Naive B cell (primary cell): ENCODE measurements around the gene TMEM139. TPM values are rescaled to one million over a fixed set of nuclear protein-coding genes. Genes with fewer than 3 reads are reported as not detected.
A peak's percentile ranks its signal among the peaks of the same experiment; 100 is the strongest.

ENCODE experiments used
- ATAC-seq, 2 donors: fragments of 150-1000 bp; cut with Tn5 transposase; 2 replicates each; pipeline ENCODE4 v1.10.0; 2021; ENCODE audit warnings: low read depth in 2 of 2, mild to moderate bottlenecking in 2 of 2, moderate library complexity in 2 of 2
- DNase-seq: peaks from one replicate; pipeline ENCODE4 v3.0.0; 2022
- H3K27ac Mint-ChIP-seq, 6 donors: one replicate each; pipeline ENCODE4 v1.8.0; 2020 to 2022; ENCODE audit warnings: mild to moderate bottlenecking in 6 of 6, mixed read lengths in 6 of 6, moderate library complexity in 5 of 6, inconsistent platforms in 2 of 6
- H3K27me3 Mint-ChIP-seq, 3 donors: one replicate each; pipeline ENCODE4 v1.8.0; 2021 to 2022; ENCODE audit warnings: mixed read lengths in 3 of 3, mild to moderate bottlenecking in 1 of 3
- H3K36me3 Mint-ChIP-seq, 2 donors: one replicate each; pipeline ENCODE4 v1.8.0; 2020 to 2022; ENCODE audit warnings: mixed read lengths in 2 of 2, inconsistent platforms in 1 of 2, mild to moderate bottlenecking in 1 of 2
- H3K4me1 Mint-ChIP-seq, 3 donors: one replicate each; pipeline ENCODE4 v1.8.0; 2020 to 2022; ENCODE audit warnings: mixed read lengths in 3 of 3, inconsistent platforms in 1 of 3, mild to moderate bottlenecking in 1 of 3, moderate library complexity in 1 of 3
- H3K4me3 Mint-ChIP-seq, 8 donors: one replicate each; pipeline ENCODE4 v1.8.0; 2020 to 2022; ENCODE audit warnings: mild to moderate bottlenecking in 8 of 8, mixed read lengths in 8 of 8, moderate library complexity in 8 of 8, inconsistent platforms in 2 of 8
- H3K9me3 Mint-ChIP-seq, 7 donors: one replicate each; pipeline ENCODE4 v1.8.0; 2020 to 2022; ENCODE audit warnings: mixed read lengths in 7 of 7, mild to moderate bottlenecking in 5 of 7, inconsistent platforms in 2 of 7, moderate library complexity in 1 of 7
- polyA plus RNA-seq, 6 donors: library from polyadenylated mRNA; unstranded; fragments of 300-500 nt; fragmentation: Illumina TruSeq; gene quantifications; one replicate each; pipeline ENCODE4 v1.2.3, GENCODE V29; 2021; ENCODE audit warnings: low read depth in 6 of 6

Gene TMEM139
- polyA plus RNA-seq, 6 donors from 2014 or later, result 0.32 TPM; not detected in 4

GRCh38 chr7:143247372-143247771 lies 37.4 kb upstream of the TMEM139 start:
- Mint-ChIP-seq H3K4me1 (peaks cover 40 to 44% (median 42%) of the 10 kb centered on the region in 3 donors), H3K9me3 (peaks cover 0 to 24% (median 11%) of the 10 kb centered on the region in 7 donors)
- no peak for ATAC-seq

GRCh38 chr7:143248761-143249354 lies 35.9 kb upstream of the TMEM139 start:
- DNase-seq, result no peak
- H3K27me3 Mint-ChIP-seq, result peaks cover 0 to 4% (median 0%) of the 10 kb centered on the region in 3 donors
- peaks cover 0 to 24% (median 14%) of the 10 kb centered on the region in 7 donors for H3K9me3 Mint-ChIP-seq
- H3K4me3 Mint-ChIP-seq, result peak overlapping the region in 3 of 8 donors; percentile 11 to 59 (median 16)
- ATAC-seq, result no peak
- peaks cover 44 to 50% (median 44%) of the 10 kb centered on the region in 3 donors for H3K4me1 Mint-ChIP-seq
- H3K27ac Mint-ChIP-seq, result peak overlapping the region in 2 of 6 donors; percentile 31 to 45
- H3K36me3 Mint-ChIP-seq, result peaks cover 0 to 22% of the 10 kb centered on the region in 2 donors

More at GRCh38 chr7:143247372-143247771, 37.4 kb upstream of the TMEM139 start:
- H3K27me3 Mint-ChIP-seq, result peaks cover 0 to 4% (median 1%) of the 10 kb centered on the region in 3 donors
- no peak for DNase-seq
- no peak overlapping the region for H3K4me3 Mint-ChIP-seq
- H3K27ac Mint-ChIP-seq, result peak overlapping the region in 4 of 6 donors; percentile 2 to 39 (median 12)
- H3K36me3 Mint-ChIP-seq, result peaks cover 0 to 14% of the 10 kb centered on the region in 2 donors

- ATAC-seq (no peak), DNase-seq (no peak)
- H3K4me3 Mint-ChIP-seq, result peak overlapping the region in 2 of 8 donors; percentile 52 to 80
- peaks cover 0 to 24% (median 15%) of the 10 kb centered on the region in 7 donors for H3K9me3 Mint-ChIP-seq
- H3K27ac Mint-ChIP-seq, result peak overlapping the region in 2 of 6 donors; percentile 68 to 76
- H3K36me3 Mint-ChIP-seq, result peaks cover 0 to 28% of the 10 kb centered on the region in 2 donors
- peaks cover 43 to 50% (median 44%) of the 10 kb centered on the region in 3 donors for H3K4me1 Mint-ChIP-seq
- H3K27me3 Mint-ChIP-seq, result peaks cover 0 to 4% (median 0%) of the 10 kb centered on the region in 3 donors
These were observed 34.6 kb upstream of the TMEM139 start for GRCh38 chr7:143250199-143250598.

GRCh38 chr7:143250822-143251221 lies 33.9 kb upstream of the TMEM139 start:
- Mint-ChIP-seq H3K36me3 (peaks cover 0 to 28% of the 10 kb centered on the region in 2 donors), H3K27me3 (peaks cover 0 to 4% (median 0%) of the 10 kb centered on the region in 3 donors), H3K4me3 (peak overlapping the region in 7 of 8 donors; percentile 16 to 81 (median 54)), H3K27ac (peak overlapping the region in 3 of 6 donors; percentile 68 to 90 (median 77)), H3K9me3 (peaks cover 0 to 24% (median 15%) of the 10 kb centered on the region in 7 donors), H3K4me1 (peaks cover 43 to 48% (median 46%) of the 10 kb centered on the region in 3 donors)
- ATAC-seq, result no peak
- no peak for DNase-seq

- H3K27ac Mint-ChIP-seq, result peak overlapping the region in 5 of 6 donors; percentile 16 to 68 (median 42)
- ATAC-seq (peak in 1 of 2 donors; percentile 17), DNase-seq (no peak)
- peak overlapping the region in 4 of 8 donors; percentile 54 to 81 (median 78) for H3K4me3 Mint-ChIP-seq
- H3K36me3 Mint-ChIP-seq, result peaks cover 0 to 28% of the 10 kb centered on the region in 2 donors
- peaks cover 0 to 24% (median 15%) of the 10 kb centered on the region in 7 donors for H3K9me3 Mint-ChIP-seq
- peaks cover 0 to 2% (median 0%) of the 10 kb centered on the region in 3 donors for H3K27me3 Mint-ChIP-seq
- peaks cover 46 to 50% (median 49%) of the 10 kb centered on the region in 3 donors for H3K4me1 Mint-ChIP-seq
These were observed 32.8 kb upstream of the TMEM139 start for GRCh38 chr7:143252006-143252405.

- ATAC-seq, result no peak
- peak overlapping the region; percentile 31 to 97 (median 86) for H3K27ac Mint-ChIP-seq
- H3K9me3 Mint-ChIP-seq, result peaks cover 0 to 8% (median 3%) of the 10 kb centered on the region in 7 donors
- peaks cover 41 to 47% (median 45%) of the 10 kb centered on the region in 3 donors for H3K4me1 Mint-ChIP-seq
- DNase-seq, result no peak
- no peak overlapping the region for H3K4me3 Mint-ChIP-seq
- no peaks in the 10 kb centered on the region for H3K27me3 Mint-ChIP-seq
- peaks cover 0 to 16% of the 10 kb centered on the region in 2 donors for H3K36me3 Mint-ChIP-seq
These were observed 29.2 kb upstream of the TMEM139 start for GRCh38 chr7:143255564-143255963.

GRCh38 chr7:143256325-143256724 lies 28.4 kb upstream of the TMEM139 start:
- ATAC-seq, result peak; percentile 11 to 21
- Mint-ChIP-seq H3K27ac (peak overlapping the region; percentile 78 to 97 (median 94)), H3K9me3 (peaks cover 0 to 8% (median 2%) of the 10 kb centered on the region in 7 donors), H3K4me1 (peaks cover 35 to 39% (median 38%) of the 10 kb centered on the region in 3 donors), H3K27me3 (no peaks in the 10 kb centered on the region), H3K4me3 (peak overlapping the region in 4 of 8 donors; percentile 29 to 63 (median 40)), H3K36me3 (peaks cover 0 to 16% of the 10 kb centered on the region in 2 donors)
- DNase-seq, result no peak

- H3K4me3 Mint-ChIP-seq, result peak overlapping the region in 5 of 8 donors; percentile 29 to 66 (median 47)
- H3K9me3 Mint-ChIP-seq, result peaks cover 0 to 8% (median 0%) of the 10 kb centered on the region in 7 donors
- peak; percentile 92 to 93 for ATAC-seq
- peaks cover 0 to 16% of the 10 kb centered on the region in 2 donors for H3K36me3 Mint-ChIP-seq
- H3K27me3 Mint-ChIP-seq, result no peaks in the 10 kb centered on the region
- H3K4me1 Mint-ChIP-seq, result peaks cover 31 to 34% (median 33%) of the 10 kb centered on the region in 3 donors
- peak; percentile 55 for DNase-seq
- peak overlapping the region; percentile 78 to 97 (median 94) for H3K27ac Mint-ChIP-seq
These were observed 27.8 kb upstream of the TMEM139 start for GRCh38 chr7:143256932-143257331.

- peaks cover 26 to 34% (median 29%) of the 10 kb centered on the region in 3 donors for H3K4me1 Mint-ChIP-seq
- ATAC-seq (no peak), DNase-seq (no peak)
- peak overlapping the region in 1 of 8 donors; percentile 39 for H3K4me3 Mint-ChIP-seq
- H3K36me3 Mint-ChIP-seq, result peaks cover 0 to 12% of the 10 kb centered on the region in 2 donors
- H3K27ac Mint-ChIP-seq, result peak overlapping the region in 4 of 6 donors; percentile 21 to 97 (median 38)
- peaks cover 0 to 7% (median 0%) of the 10 kb centered on the region in 7 donors for H3K9me3 Mint-ChIP-seq
- no peaks in the 10 kb centered on the region for H3K27me3 Mint-ChIP-seq
These were observed 27.3 kb upstream of the TMEM139 start for GRCh38 chr7:143257501-143257900.

GRCh38 chr7:143258831-143259230 lies 25.9 kb upstream of the TMEM139 start:
- no peak for DNase-seq
- Mint-ChIP-seq H3K27me3 (no peaks in the 10 kb centered on the region), H3K36me3 (peaks cover 0 to 6% of the 10 kb centered on the region in 2 donors), H3K4me3 (peak overlapping the region in 4 of 8 donors; percentile 19 to 73 (median 44)), H3K9me3 (peaks cover 0 to 3% (median 0%) of the 10 kb centered on the region in 7 donors), H3K27ac (peak overlapping the region in 3 of 6 donors; percentile 53 to 97 (median 95)), H3K4me1 (peaks cover 30 to 39% (median 34%) of the 10 kb centered on the region in 3 donors)
- ATAC-seq, result peak in 1 of 2 donors; percentile 8

GRCh38 chr7:143259765-143260164 lies 25.0 kb upstream of the TMEM139 start:
- H3K4me3 Mint-ChIP-seq, result peak overlapping the region in 3 of 8 donors; percentile 16 to 48 (median 32)
- ATAC-seq (no peak), DNase-seq (no peak)
- H3K4me1 Mint-ChIP-seq, result peaks cover 39 to 48% (median 43%) of the 10 kb centered on the region in 3 donors
- H3K27me3 Mint-ChIP-seq, result no peaks in the 10 kb centered on the region
- H3K9me3 Mint-ChIP-seq, result no peaks in the 10 kb centered on the region
- H3K27ac Mint-ChIP-seq, result peak overlapping the region in 2 of 6 donors; percentile 39 to 97
- H3K36me3 Mint-ChIP-seq, result no peaks in the 10 kb centered on the region

- ATAC-seq (no peak), DNase-seq (no peak)
- H3K4me3 Mint-ChIP-seq, result peak overlapping the region in 7 of 8 donors; percentile 56 to 98 (median 95)
- H3K36me3 Mint-ChIP-seq, result no peaks in the 10 kb centered on the region
- peaks cover 34 to 50% (median 41%) of the 10 kb centered on the region in 3 donors for H3K4me1 Mint-ChIP-seq
- H3K27ac Mint-ChIP-seq, result peak overlapping the region in 5 of 6 donors; percentile 20 to 92 (median 86)
- no peaks in the 10 kb centered on the region for H3K27me3 Mint-ChIP-seq
- H3K9me3 Mint-ChIP-seq, result no peaks in the 10 kb centered on the region
These were observed 22.9 kb upstream of the TMEM139 start for GRCh38 chr7:143261901-143262300.
